H1 (cell line): Measurements from ENCODE around the gene MTFR2. TPM values are rescaled to one million over a fixed set of nuclear protein-coding genes. Genes with fewer than 3 reads are reported as not detected.
A peak's percentile ranks its signal among the peaks of the same experiment; 100 is the strongest.

Experiments
- CTCF ChIA-PET: fragments of 300-600 bp; sonication (Branson Sonifier 250); formaldehyde crosslinking; loops from one replicate; lab custom pipeline; 2021; ENCODE audit not compliant: partially characterized antibody; lab: Charles Lee
- POLR2A ChIA-PET: fragments of 300-600 bp; sonication (Branson Sonifier 250); formaldehyde crosslinking; loops from one replicate; lab custom pipeline; 2021; ENCODE audit warnings: inconsistent platforms; ENCODE audit not compliant: partially characterized antibody; lab: Charles Lee
- DNase-seq, 2 experiments: peaks; one replicate each; pipeline versions ENCODE4 v3.0.0 to v3.0.0-alpha.2; 2010 to 2022; ENCODE audit warnings: low spot score in 2 of 2, low read depth in 1 of 2, mixed read lengths in 1 of 2
- FAIRE-seq: peaks from 2 replicates; lab custom pipeline; 2011; peaks lifted over from hg19 to GRCh38; lab: Jason Lieb, UNC
- H2AFZ ChIP-seq: 2 replicates; pipeline ENCODE4 v1.8.1; 2012; ENCODE audit warnings: low read length, inconsistent platforms
- H2AK5ac ChIP-seq: 2 replicates; pipeline ENCODE4 v1.6.1; 2013; ENCODE audit warnings: low read depth, low read length
- H2BK120ac ChIP-seq: replicated peaks from 2 replicates; pipeline ENCODE3; 2013; ENCODE audit warnings: low read depth, low read length, inconsistent platforms
- H2BK12ac ChIP-seq: 2 replicates; pipeline ENCODE4 v1.6.1; 2013; ENCODE audit warnings: low read depth, low read length
- H2BK15ac ChIP-seq: 2 replicates; pipeline ENCODE4 v1.6.1; 2013; ENCODE audit warnings: low read length
- H2BK20ac ChIP-seq: 2 replicates; pipeline ENCODE4 v1.6.1; 2013; ENCODE audit warnings: low read length
- H2BK5ac ChIP-seq: 2 replicates; pipeline ENCODE4 v1.6.1; 2013; ENCODE audit warnings: low read depth, low read length
- H3K14ac ChIP-seq: 2 replicates; pipeline ENCODE4 v1.6.1; 2013; ENCODE audit warnings: inconsistent platforms; ENCODE audit not compliant: insufficient read length
- H3K18ac ChIP-seq: 2 replicates; pipeline ENCODE4 v1.6.1; 2013; ENCODE audit warnings: low read length; ENCODE audit errors: extremely low read depth
- H3K23ac ChIP-seq: 2 replicates; pipeline ENCODE4 v1.6.1; 2013; ENCODE audit warnings: inconsistent platforms; ENCODE audit not compliant: insufficient read length
- H3K23me2 ChIP-seq: 2 replicates; pipeline ENCODE4 v1.6.1; 2013; ENCODE audit warnings: low read depth, low read length
- H3K27ac ChIP-seq: 2 replicates; pipeline ENCODE4 v1.6.1; 2011; ENCODE audit warnings: low read depth, low read length, inconsistent platforms
- H3K27me3 ChIP-seq, 4 experiments: replicated peaks in 1 of 4; 1 replicate in 1 of 4; 2 replicates in 3 of 4; pipeline versions ENCODE4 v1.6.1 to v1.8.1; 2011 to 2013; ENCODE audit warnings: low read length in 3 of 4, mild to moderate bottlenecking in 3 of 4, inconsistent platforms in 2 of 4, mixed read lengths in 2 of 4, moderate library complexity in 1 of 4; ENCODE audit not compliant: control insufficient read depth in 3 of 4, insufficient read depth in 3 of 4; ENCODE audit errors: extremely low read depth in 1 of 4
- H3K36me3 ChIP-seq, 4 experiments: 2 replicates each; pipeline versions ENCODE4 v1.6.1 to v1.8.1; 2011 to 2013; ENCODE audit warnings: mild to moderate bottlenecking in 4 of 4, low read length in 3 of 4, moderate library complexity in 2 of 4, control low read depth in 1 of 4, inconsistent platforms in 1 of 4; ENCODE audit not compliant: insufficient read depth in 4 of 4, control insufficient read depth in 2 of 4
- H3K4ac ChIP-seq: replicated peaks from 2 replicates; pipeline ENCODE3; 2013; ENCODE audit warnings: low read length, low read depth, mixed read lengths, inconsistent platforms; ENCODE audit not compliant: insufficient read length
- H3K4me1 ChIP-seq, 4 experiments: replicated peaks in 1 of 4; 1 replicate in 1 of 4; 2 replicates in 3 of 4; pipeline versions ENCODE4 v1.6.1 to v1.8.1; 2011 to 2013; ENCODE audit warnings: low read length in 3 of 4, inconsistent platforms in 2 of 4, mixed read lengths in 1 of 4; ENCODE audit not compliant: insufficient read depth in 4 of 4, control insufficient read depth in 3 of 4
- H3K4me2 ChIP-seq, 2 experiments: 2 replicates each; pipeline versions ENCODE4 v1.6.1 to v1.8.1; 2011 to 2013; ENCODE audit warnings: low read depth in 2 of 2, low read length in 2 of 2, control low read depth in 1 of 2, inconsistent platforms in 1 of 2, mild to moderate bottlenecking in 1 of 2; ENCODE audit not compliant: insufficient read depth in 1 of 2
- H3K4me3 ChIP-seq, 4 experiments: fragments of 200-600, 300-600 bp in 1 of 4; sonication (generic), shearing (Covaris generic), sonication (Bioruptor Twin) in 1 of 4; 2 replicates each; pipeline versions ENCODE4 v1.5.1 to v1.8.1; 2011 to 2016; ENCODE audit warnings: low read length in 4 of 4, low read depth in 3 of 4, control low read depth in 2 of 4, inconsistent platforms in 2 of 4, mild to moderate bottlenecking in 2 of 4, mixed read lengths in 1 of 4, moderate library complexity in 1 of 4; ENCODE audit not compliant: insufficient read depth in 2 of 4; ENCODE audit errors: extremely low read depth in 1 of 4
- H3K56ac ChIP-seq: replicated peaks from 2 replicates; pipeline ENCODE3; 2013; ENCODE audit warnings: low read depth, mild to moderate bottlenecking, mixed read lengths, low read length, inconsistent platforms; ENCODE audit not compliant: insufficient read length
- H3K79me1 ChIP-seq: 2 replicates; pipeline ENCODE4 v1.6.1; 2013; ENCODE audit warnings: low read depth, low read length, control low read depth
- H3K79me2 ChIP-seq, 2 experiments: 2 replicates each; pipeline versions ENCODE4 v1.6.1 to v1.8.1; 2012 to 2013; ENCODE audit warnings: low read length in 2 of 2, mild to moderate bottlenecking in 2 of 2, inconsistent platforms in 1 of 2; ENCODE audit not compliant: insufficient read depth in 2 of 2, control insufficient read depth in 1 of 2
- H3K9ac ChIP-seq, 4 experiments: replicated peaks in 1 of 4; 1 replicate in 1 of 4; 2 replicates in 3 of 4; pipeline versions ENCODE4 v1.6.1 to v1.8.1; 2011 to 2013; ENCODE audit warnings: low read depth in 3 of 4, low read length in 3 of 4, control low read depth in 2 of 4, mild to moderate bottlenecking in 2 of 4, moderate library complexity in 2 of 4, inconsistent platforms in 1 of 4; ENCODE audit errors: extremely low read depth in 1 of 4
- H3K9me3 ChIP-seq, 2 experiments: 2 replicates each; pipeline versions ENCODE4 v1.6.1 to v1.8.1; 2012 to 2013; ENCODE audit warnings: mild to moderate bottlenecking in 2 of 2, moderate library complexity in 2 of 2, control low read depth in 1 of 2, inconsistent platforms in 1 of 2, low read depth in 1 of 2, low read length in 1 of 2, mixed read lengths in 1 of 2; ENCODE audit not compliant: insufficient read depth in 2 of 2
- H4K20me1 ChIP-seq, 2 experiments: replicated peaks in 1 of 2; 2 replicates each; pipeline versions ENCODE3 to v1.8.1; 2011 to 2013; ENCODE audit warnings: inconsistent platforms in 2 of 2, low read length in 2 of 2, mild to moderate bottlenecking in 1 of 2; ENCODE audit not compliant: insufficient read depth in 2 of 2, control insufficient read depth in 1 of 2
- H4K5ac ChIP-seq: 2 replicates; pipeline ENCODE4 v1.6.1; 2013; ENCODE audit warnings: low read length, low read depth, mixed read lengths, inconsistent platforms; ENCODE audit not compliant: insufficient read length
- H4K8ac ChIP-seq: 2 replicates; pipeline ENCODE4 v1.8.0; 2013; ENCODE audit warnings: mild to moderate bottlenecking, moderate library complexity, low read length, inconsistent platforms; ENCODE audit not compliant: insufficient read depth; ENCODE audit errors: extremely low read depth
- H4K91ac ChIP-seq: replicated peaks from 2 replicates; pipeline ENCODE3; 2013; ENCODE audit warnings: low read length, mixed read lengths, inconsistent platforms; ENCODE audit not compliant: insufficient read length
- BRCA1 ChIP-seq: IDR thresholded peaks from 2 replicates; pipeline ENCODE4 v1.6.1; 2012; ENCODE audit warnings: low read depth, low read length, improper control_type of control experiment
- RAD21 ChIP-seq, 2 experiments: IDR thresholded peaks in 1 of 2; conservative IDR thresholded peaks in 1 of 2; 2 replicates each; pipeline ENCODE4 v1.6.1; 2011; ENCODE audit warnings: low read depth in 2 of 2, low read length in 2 of 2, improper control_type of control experiment in 1 of 2, inconsistent platforms in 1 of 2, mild to moderate bottlenecking in 1 of 2, moderate library complexity in 1 of 2
- WGBS, 2 experiments: shearing (Covaris generic) in 1 of 2; methylation state at CpG; one replicate each; pipeline versions ENCODE4 v1.1.6 to v1.1.7; 2013 to 2015; ENCODE audit warnings: low lambda C conversion rate in 2 of 2, mixed read lengths in 2 of 2, inconsistent platforms in 1 of 2, low coverage in 1 of 2, missing lambda C conversion rate in 1 of 2; ENCODE audit not compliant: insufficient replicate concordance in 2 of 2, insufficient coverage in 1 of 2, insufficient read length in 1 of 2; ENCODE audit errors: extremely low coverage in 1 of 2, missing lambda C conversion rate in 1 of 2; 5-methylcytosine and 5-hydroxymethylcytosine counted together
- polyA plus RNA-seq, 7 experiments: library from polyadenylated mRNA; depleted of rRNA in 3 of 7; stranded (reverse) in 5 of 7; unstranded in 2 of 7; fragments of >200 nt in 5 of 7; fragments of 200-250 nt in 2 of 7; gene quantifications; 1 replicate in 5 of 7; 2 replicates in 1 of 7; 4 replicates in 1 of 7; pipeline versions ENCODE4 v1.2.1 to v1.2.3, GENCODE V29; 2011 to 2013; ENCODE audit warnings: missing spikeins in 2 of 7, mixed read lengths in 2 of 7
- total RNA-seq: library from RNA; stranded (reverse); fragmentation: NEBNext Ultra II Directional; extraction: Animal tissue kit (Norgen Biotek cat#: 25700); gene quantifications from 2 replicates; pipeline ENCODE4 v1.2.1, GENCODE V29; 2021

The MTFR2 gene
- total and polyA plus RNA-seq, 2 of the 8 experiments (the other 6 are each of a cell fraction or from before 2014, with no cell fraction given) = 8.5 to 10.7 TPM

GRCh38 chr6:136201732-136202131 is 48.4 kb downstream of the MTFR2 start:
- Histone ChIP-seq H2BK15ac (no peak overlapping the region), H2BK5ac (no peak overlapping the region), H4K20me1 (no peaks in the 10 kb centered on the region), H3K14ac (no peak overlapping the region), H3K56ac (no peak overlapping the region), H2AFZ (no peak overlapping the region), H3K79me1 (no peaks in the 10 kb centered on the region), H3K9ac (no peak overlapping the region), H3K23me2 (no peaks in the 10 kb centered on the region; the same call in 1 of the 2 replicates), H2BK20ac (no peak overlapping the region), H3K23ac (no peak overlapping the region), H3K36me3 (no peaks in the 10 kb centered on the region), H3K79me2 (no peaks in the 10 kb centered on the region), H3K27me3 (no peaks in the 10 kb centered on the region), H3K4me2 (no peak overlapping the region), H4K8ac (no peak overlapping the region), H2BK120ac (no peak overlapping the region), H2AK5ac (no peak overlapping the region), H3K9me3 (no peaks in the 10 kb centered on the region), H3K18ac (no peak overlapping the region), H3K27ac (no peak overlapping the region), H4K91ac (no peak overlapping the region), H4K5ac (no peak overlapping the region), H3K4me3 (no peak overlapping the region), H3K4ac (no peak overlapping the region), H2BK12ac (no peak overlapping the region), H3K4me1 (no peaks in the 10 kb centered on the region; a peak in 1 of 7 replicates)
- ChIA-PET POLR2A (no interaction called here), CTCF (interaction anchor here (0.6 to 3.0 kb wide), 17 partner anchors 8 to 628 kb away, joined by 3 to 16 read pairs (median 3); no protein-coding TSS in a partner anchor)
- TF ChIP-seq BRCA1 (no peak), RAD21 (IDR thresholded peaks at IDR 0.05 in 1 of 2, conservative IDR thresholded peaks at IDR 0.05 in 1 of 2; ENCODE audit: low read depth in 2 of 2, low read length in 2 of 2) (peak in 1 of 2 experiments; percentile 1; a peak in 1 of 4 replicates)
- FAIRE-seq = no peak
- 85% methylated on average over 5 of the region's 5 CpGs; no CpG with 5 or more reads in 1 of the 2 experiments for WGBS, 2 experiments
- no peak for DNase-seq
